Body of pancreas (tissue), 4 donors: Measurements from ENCODE around the gene HSF5. TPM values are rescaled to one million over a fixed set of nuclear protein-coding genes. Genes with fewer than 3 reads are reported as not detected.

Experiments
- ATAC-seq: fragments of 150-250 bp; one replicate; pipeline ENCODE4 v1.9.1; 2016
- DNase-seq, 4 donors: peaks; one replicate each; pipeline ENCODE4 v3.0.0-alpha.2; 2019
- H3K27ac ChIP-seq, 4 donors: fragments of 200-600 bp; sonication (generic); 1 replicate in 3 of 4; 2 replicates in 1 of 4; pipeline versions ENCODE4 v1.5.1 to v1.6.1; 2016 to 2019; ENCODE audit warnings: mild to moderate bottlenecking in 1 of 4, mixed read lengths in 1 of 4, moderate library complexity in 1 of 4
- H3K27me3 ChIP-seq, 2 donors: fragments of 200-600 bp; sonication (generic); one replicate each; pipeline ENCODE4 v1.6.0; 2016; ENCODE audit warnings: mild to moderate bottlenecking in 1 of 2
- H3K36me3 ChIP-seq, 2 donors: fragments of 200-600 bp; sonication (generic); replicated peaks in 1 of 2; 2 replicates each; pipeline ENCODE4 v1.5.1; 2016; ENCODE audit warnings: low read depth in 2 of 2; ENCODE audit not compliant: insufficient read depth in 1 of 2
- H3K4me1 ChIP-seq: fragments of 200-600 bp; sonication (generic); one replicate; pipeline ENCODE4 v1.6.0; 2016
- H3K4me3 ChIP-seq, 2 donors: fragments of 200-600 bp; sonication (generic); 1 replicate in 1 of 2; 2 replicates in 1 of 2; pipeline ENCODE4 v1.5.1; 2016 to 2019
- H3K9me3 ChIP-seq, 3 donors: fragments of 200-600 bp; sonication (generic); 1 replicate in 2 of 3; 2 replicates in 1 of 3; pipeline ENCODE4 v1.5.1; 2016
- POLR2A ChIP-seq, 3 donors: fragments of 450-650 bp; IDR thresholded peaks; one replicate each; pipeline ENCODE4 v1.6.1; 2016; ENCODE audit warnings: antibody characterized with exemption in 3 of 3, mild to moderate bottlenecking in 2 of 3
- WGBS, 2 donors: methylation state at CpG; one replicate each; pipeline ENCODE4 v1.1.5; 2017; 5-methylcytosine and 5-hydroxymethylcytosine counted together
- intact Hi-C: fragments of 100-400 bp; cut with DNase I; formaldehyde crosslinking; loops from one replicate; pipeline ENCODE4 v1.15.1; 2023
- total RNA-seq, 2 donors: library from RNA; depleted of rRNA; stranded (reverse); fragments of >200 nt; gene quantifications; one replicate each; pipeline ENCODE4 v1.1.0, GENCODE V29; 2016
- TF ChIP-seq, protein P1 (sequence below), 7 experiments: fragments of 450-650 bp in 4 of 7; fragments of 200-600 bp in 3 of 7; sonication (generic) in 3 of 7; IDR thresholded peaks; one replicate each; pipeline ENCODE4 v1.5.1; 2016 to 2019; ENCODE audit warnings: antibody characterized with exemption in 7 of 7

HSF5 gene
- total RNA-seq, 2 donors from 2014 or later, result not detected

DNA sequence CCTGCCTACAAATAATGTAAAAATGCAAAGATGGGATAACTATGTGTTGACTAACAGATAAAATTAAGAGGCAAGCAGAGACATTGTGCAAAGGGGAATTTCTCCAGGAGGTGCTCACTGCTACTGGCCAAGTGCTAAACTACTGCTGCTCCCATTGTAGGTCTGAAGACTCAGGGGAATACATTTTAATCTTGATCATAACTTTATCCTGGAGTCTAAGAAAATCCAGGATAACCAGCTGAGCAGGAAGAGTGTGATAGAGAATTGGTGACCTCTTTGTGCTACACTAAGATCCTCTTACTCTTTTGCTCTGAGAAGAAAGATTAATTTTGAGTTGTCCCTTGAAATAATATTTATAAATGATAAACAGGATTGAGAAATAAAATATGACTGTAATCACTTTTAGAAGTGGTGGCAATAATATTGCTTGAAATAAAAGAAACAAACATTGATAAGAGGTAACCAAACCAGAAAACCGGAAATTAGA, 76.8 kb downstream of the HSF5 start:
- Histone ChIP-seq H3K4me3 (no peak overlapping the region), H3K27ac (peak overlapping the region in 2 of 4 donors; percentile 1 to 23), H3K4me1 (peaks cover 42% of the 10 kb centered on the region), H3K36me3 (no peaks in the 10 kb centered on the region), H3K9me3 (no peaks in the 10 kb centered on the region), H3K27me3 (no peaks in the 10 kb centered on the region)
- ATAC-seq, result no peak
- TF ChIP-seq, protein P1, sequence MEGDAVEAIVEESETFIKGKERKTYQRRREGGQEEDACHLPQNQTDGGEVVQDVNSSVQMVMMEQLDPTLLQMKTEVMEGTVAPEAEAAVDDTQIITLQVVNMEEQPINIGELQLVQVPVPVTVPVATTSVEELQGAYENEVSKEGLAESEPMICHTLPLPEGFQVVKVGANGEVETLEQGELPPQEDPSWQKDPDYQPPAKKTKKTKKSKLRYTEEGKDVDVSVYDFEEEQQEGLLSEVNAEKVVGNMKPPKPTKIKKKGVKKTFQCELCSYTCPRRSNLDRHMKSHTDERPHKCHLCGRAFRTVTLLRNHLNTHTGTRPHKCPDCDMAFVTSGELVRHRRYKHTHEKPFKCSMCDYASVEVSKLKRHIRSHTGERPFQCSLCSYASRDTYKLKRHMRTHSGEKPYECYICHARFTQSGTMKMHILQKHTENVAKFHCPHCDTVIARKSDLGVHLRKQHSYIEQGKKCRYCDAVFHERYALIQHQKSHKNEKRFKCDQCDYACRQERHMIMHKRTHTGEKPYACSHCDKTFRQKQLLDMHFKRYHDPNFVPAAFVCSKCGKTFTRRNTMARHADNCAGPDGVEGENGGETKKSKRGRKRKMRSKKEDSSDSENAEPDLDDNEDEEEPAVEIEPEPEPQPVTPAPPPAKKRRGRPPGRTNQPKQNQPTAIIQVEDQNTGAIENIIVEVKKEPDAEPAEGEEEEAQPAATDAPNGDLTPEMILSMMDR (IDR thresholded peaks at IDR 0.05), result no peak
- no peak for TF ChIP-seq POLR2A (IDR thresholded peaks at IDR 0.05)
- DNase-seq, result no peak
- intact Hi-C loops, result no loop called here
- WGBS, 2 donors, result 18 to 26% methylated on average over 1 of the region's 1 CpG

DNA sequence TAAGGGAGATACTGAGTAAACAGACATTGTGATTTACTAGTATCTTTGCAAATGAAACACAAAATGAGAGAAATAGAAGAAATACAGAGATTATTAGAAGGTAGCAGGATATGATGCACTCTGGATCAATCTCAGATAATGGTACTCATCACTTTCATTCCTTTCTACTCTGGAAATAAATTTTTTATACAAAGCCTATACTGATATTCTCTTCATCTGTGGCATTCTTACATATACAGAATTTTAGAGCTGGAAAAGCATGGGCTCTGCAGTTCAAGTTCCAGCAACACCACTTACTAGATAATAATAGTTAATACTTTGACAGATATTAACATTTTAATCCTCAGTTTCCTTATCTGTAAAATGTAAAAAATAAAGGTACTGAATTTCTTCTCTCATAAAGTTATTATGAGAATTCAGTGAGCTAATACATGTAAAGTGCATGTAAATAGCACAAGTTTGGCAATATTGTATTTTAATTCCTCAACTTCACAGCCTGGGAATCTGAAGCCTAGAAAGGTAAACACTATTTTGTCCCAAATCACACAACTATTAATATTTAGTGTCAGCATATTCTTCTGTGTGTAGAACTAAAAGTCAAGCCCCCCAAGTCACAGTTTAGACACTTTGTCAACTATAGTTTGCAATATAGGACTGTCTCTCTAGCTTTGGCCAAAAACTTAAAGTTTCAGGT, 77.3 kb downstream of the HSF5 start:
- TF ChIP-seq, protein P1 (IDR thresholded peaks at IDR 0.05), result no peak
- no peak for TF ChIP-seq POLR2A (IDR thresholded peaks at IDR 0.05)
- no peaks in the 10 kb centered on the region for H3K36me3 ChIP-seq

DNA sequence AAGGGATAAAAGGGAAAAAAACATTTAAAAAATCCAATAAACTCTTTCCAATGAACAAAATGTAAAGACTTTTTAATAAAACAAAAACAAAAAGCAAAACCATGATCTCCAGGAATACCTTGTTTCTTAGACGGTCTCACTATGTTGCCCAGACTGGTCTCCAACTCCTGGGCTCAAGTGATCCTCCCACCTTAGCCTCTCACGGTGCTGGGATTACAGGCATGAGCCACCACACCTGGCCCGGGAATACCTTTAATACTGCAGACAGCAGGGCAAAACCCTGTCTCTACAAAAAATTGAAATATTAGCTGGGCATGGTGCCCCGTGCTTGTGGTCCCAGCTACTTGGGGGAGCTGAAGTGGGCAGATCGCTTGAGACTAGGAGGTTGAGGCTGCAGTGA, 78.8 kb downstream of the HSF5 start:
- peaks cover 42% of the 10 kb centered on the region for H3K4me1 ChIP-seq
- no peak overlapping the region for H3K4me3 ChIP-seq
- no peak for DNase-seq
- 88 to 95% methylated on average over 5 of the region's 5 CpGs for WGBS, 2 donors
- H3K9me3 ChIP-seq, result no peaks in the 10 kb centered on the region
- ATAC-seq, result no peak
- H3K27me3 ChIP-seq, result no peaks in the 10 kb centered on the region
- H3K36me3 ChIP-seq, result no peaks in the 10 kb centered on the region
- no peak for TF ChIP-seq POLR2A (IDR thresholded peaks at IDR 0.05)
- TF ChIP-seq, protein P1 (IDR thresholded peaks at IDR 0.05), result no peak
- intact Hi-C loops, result no loop called here
- H3K27ac ChIP-seq, result no peak overlapping the region

More for the DNA sequence above, 77.3 kb downstream of the HSF5 start:
- Histone ChIP-seq H3K4me1 (peaks cover 47% of the 10 kb centered on the region), H3K9me3 (no peaks in the 10 kb centered on the region), H3K27me3 (no peaks in the 10 kb centered on the region), H3K27ac (peak overlapping the region in 1 of 4 donors; percentile 1), H3K4me3 (no peak overlapping the region)
- ATAC-seq, result no peak
- DNase-seq, result no peak
- intact Hi-C loops, result no loop called here

DNA sequence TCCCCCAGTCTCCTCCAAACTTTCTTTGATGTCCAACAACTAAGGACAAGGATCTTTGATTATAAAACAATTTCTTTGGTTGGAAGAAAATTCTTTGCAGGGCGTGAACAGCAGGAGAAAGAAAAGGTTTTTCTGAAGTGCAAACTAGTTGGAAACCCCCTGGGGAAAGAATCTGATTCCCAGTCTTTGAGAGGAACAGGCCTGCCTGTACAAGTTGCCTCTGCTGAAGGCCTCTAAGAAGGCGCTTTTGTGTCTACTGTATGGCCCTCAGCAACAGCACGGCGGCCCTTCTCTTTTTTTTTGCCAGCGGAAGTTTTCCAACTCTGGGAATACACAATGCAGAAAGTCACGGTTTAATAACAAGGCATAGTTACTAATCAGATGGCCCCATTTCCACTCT, 84.9 kb downstream of the HSF5 start:
- H3K36me3 ChIP-seq, result no peaks in the 10 kb centered on the region
- peaks cover 20% of the 10 kb centered on the region for H3K4me1 ChIP-seq
- DNase-seq (no peak), ATAC-seq (no peak)
- H3K27me3 ChIP-seq, result no peaks in the 10 kb centered on the region
- TF ChIP-seq, protein P1 (IDR thresholded peaks at IDR 0.05), result no peak
- TF ChIP-seq POLR2A (IDR thresholded peaks at IDR 0.05), result no peak
- no peaks in the 10 kb centered on the region for H3K9me3 ChIP-seq
- intact Hi-C loops, result no loop called here
- H3K27ac ChIP-seq, result no peak overlapping the region
- WGBS, 2 donors, result 80 to 92% methylated on average over 6 of the region's 6 CpGs
- H3K4me3 ChIP-seq, result no peak overlapping the region

DNA sequence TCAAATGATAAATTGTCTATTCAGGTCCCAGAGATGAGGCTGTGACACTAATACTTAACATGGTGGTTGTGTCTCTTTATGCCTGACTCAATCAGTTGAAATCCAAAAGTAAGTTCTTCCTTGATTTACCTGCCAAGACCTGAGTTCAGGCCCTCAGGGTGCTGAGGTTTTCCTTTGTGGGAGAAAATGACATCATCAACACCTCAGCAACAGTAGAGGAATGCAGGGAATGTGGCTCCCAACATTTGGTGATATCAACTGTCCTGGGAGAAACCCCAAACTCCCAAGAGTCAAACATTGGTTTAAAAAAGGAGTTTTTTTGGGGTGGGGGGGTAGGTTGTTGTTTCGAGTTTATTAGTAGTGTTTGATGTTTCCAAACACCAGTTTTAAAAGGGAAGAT, 85.5 kb downstream of the HSF5 start:
- 92 to 95% methylated on average over 1 of the region's 1 CpG for WGBS, 2 donors
- DNase-seq (no peak), ATAC-seq (no peak)
- H3K36me3 ChIP-seq, result no peaks in the 10 kb centered on the region
- no peaks in the 10 kb centered on the region for H3K9me3 ChIP-seq
- H3K27me3 ChIP-seq, result no peaks in the 10 kb centered on the region
- H3K4me3 ChIP-seq, result no peak overlapping the region
- intact Hi-C loops, result no loop called here
- peaks cover 25% of the 10 kb centered on the region for H3K4me1 ChIP-seq
- TF ChIP-seq, protein P1 (IDR thresholded peaks at IDR 0.05), result no peak
- no peak for TF ChIP-seq POLR2A (IDR thresholded peaks at IDR 0.05)
- H3K27ac ChIP-seq, result no peak overlapping the region
